MCF 10A (cell line): ENCODE measurements around the gene C5orf15. TPM values are rescaled to one million over a fixed set of nuclear protein-coding genes. Genes with fewer than 3 reads are reported as not detected.

Experiments
- BruUV-seq: library from RNA; stranded (reverse); fragments of 400-500 nt; replicated peaks from 2 replicates; lab custom pipeline; 2021; lab: Mats Ljungman, UMichigan
- CTCF ChIA-PET: fragments of 300-600 bp; sonication (Branson Sonifier 250); formaldehyde crosslinking; extraction: SDS; loops from one replicate; lab custom pipeline; 2021; ENCODE audit warnings: antibody characterized with exemption, inconsistent platforms; lab: Yijun Ruan, JAX
- POLR2A ChIA-PET: fragments of 300-600, 350-650 bp; sonication (Branson Sonifier 250); formaldehyde crosslinking; extraction: SDS; loops from one replicate; lab custom pipeline; 2020; ENCODE audit warnings: antibody characterized with exemption, inconsistent platforms; lab: Yijun Ruan, JAX
- DNase-seq: peaks from one replicate; pipeline ENCODE4 v3.0.0-alpha.2; 2018; ENCODE audit not compliant: unreplicated experiment
- H3K27ac Mint-ChIP-seq: one replicate; pipeline ENCODE4 v1.8.0; 2022; ENCODE audit warnings: mild to moderate bottlenecking, low read depth, mixed read lengths; ENCODE audit not compliant: unreplicated experiment
- H3K27me3 Mint-ChIP-seq: one replicate; pipeline ENCODE4 v1.8.0; 2022; ENCODE audit warnings: mixed read lengths; ENCODE audit not compliant: insufficient read depth, unreplicated experiment
- H3K36me3 Mint-ChIP-seq: one replicate; pipeline ENCODE4 v1.8.0; 2022; ENCODE audit warnings: mild to moderate bottlenecking, moderate library complexity, mixed read lengths; ENCODE audit not compliant: insufficient read depth, unreplicated experiment
- H3K4me1 Mint-ChIP-seq: one replicate; pipeline ENCODE4 v1.8.0; 2022; ENCODE audit warnings: mixed read lengths; ENCODE audit not compliant: insufficient read depth, unreplicated experiment
- H3K4me3 Mint-ChIP-seq: one replicate; pipeline ENCODE4 v1.8.0; 2022; ENCODE audit warnings: mild to moderate bottlenecking, moderate library complexity, mixed read lengths; ENCODE audit not compliant: unreplicated experiment
- H3K9me3 Mint-ChIP-seq: one replicate; pipeline ENCODE4 v1.8.0; 2022; ENCODE audit warnings: mixed read lengths; ENCODE audit not compliant: unreplicated experiment
- intact Hi-C: fragments of 100-400 bp; cut with micrococcal nuclease; formaldehyde crosslinking; loops from 2 replicates; pipeline ENCODE4 v1.14.1; 2022
- total RNA-seq: library from RNA; stranded (reverse); gene quantifications from 2 replicates; pipeline ENCODE4 v1.2.3, GENCODE V29; 2022
- TF ChIP-seq, protein P1 (sequence below): fragments of 200-600 bp; IDR thresholded peaks from one replicate; pipeline ENCODE4 v1.8.0; 2022; ENCODE audit warnings: antibody characterized with exemption, mild to moderate bottlenecking; ENCODE audit not compliant: unreplicated experiment

C5orf15 gene
- total RNA-seq, 1 experiment from 2014 or later: 35.1 TPM

DNA sequence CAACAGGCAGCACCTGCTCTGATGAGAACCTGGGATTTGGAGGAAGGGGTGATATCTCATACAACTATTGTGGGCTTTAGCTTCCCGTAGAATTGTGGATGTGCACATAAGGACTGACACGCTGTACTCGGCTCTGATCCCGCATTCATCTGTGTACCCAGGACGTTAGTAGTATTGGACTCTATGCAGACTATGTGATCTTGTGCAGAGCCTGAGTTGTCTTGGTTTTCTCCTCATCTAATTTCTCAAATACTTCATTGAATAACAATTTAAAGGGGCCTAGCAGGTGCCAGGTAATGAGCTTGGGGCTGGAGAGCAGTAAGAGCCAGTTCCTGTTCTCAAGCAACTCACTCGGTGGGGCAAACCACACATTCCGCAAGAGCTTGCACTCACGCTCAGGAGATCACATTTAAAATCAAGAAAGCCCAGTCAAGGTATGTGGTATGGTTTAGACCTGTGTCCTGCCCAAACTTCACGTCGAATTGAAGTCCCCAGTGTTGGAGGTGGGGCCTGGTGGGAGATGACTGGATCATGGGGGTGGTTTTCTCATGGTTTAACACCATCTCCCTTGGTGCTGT is 14.8 kb downstream of the C5orf15 start:
- intact Hi-C loops: no loop called here
- Mint-ChIP-seq H3K9me3 (no peaks in the 10 kb centered on the region), H3K27me3 (no peaks in the 10 kb centered on the region), H3K27ac (no peak overlapping the region), H3K36me3 (peaks cover 43% of the 10 kb centered on the region), H3K4me3 (no peak overlapping the region), H3K4me1 (no peaks in the 10 kb centered on the region)
- POLR2A ChIA-PET: interaction anchor here (1.6 to 2.8 kb wide), 3 partner anchors 9 to 16 kb away, joined by 5 to 11 read pairs (median 9); no protein-coding TSS in a partner anchor
- CTCF ChIA-PET: interaction anchor here (0.7 to 1.3 kb wide), 4 partner anchors 16 to 843 kb away, joined by 3 to 5 read pairs (median 4); no protein-coding TSS in a partner anchor
- TF ChIP-seq, protein P1, sequence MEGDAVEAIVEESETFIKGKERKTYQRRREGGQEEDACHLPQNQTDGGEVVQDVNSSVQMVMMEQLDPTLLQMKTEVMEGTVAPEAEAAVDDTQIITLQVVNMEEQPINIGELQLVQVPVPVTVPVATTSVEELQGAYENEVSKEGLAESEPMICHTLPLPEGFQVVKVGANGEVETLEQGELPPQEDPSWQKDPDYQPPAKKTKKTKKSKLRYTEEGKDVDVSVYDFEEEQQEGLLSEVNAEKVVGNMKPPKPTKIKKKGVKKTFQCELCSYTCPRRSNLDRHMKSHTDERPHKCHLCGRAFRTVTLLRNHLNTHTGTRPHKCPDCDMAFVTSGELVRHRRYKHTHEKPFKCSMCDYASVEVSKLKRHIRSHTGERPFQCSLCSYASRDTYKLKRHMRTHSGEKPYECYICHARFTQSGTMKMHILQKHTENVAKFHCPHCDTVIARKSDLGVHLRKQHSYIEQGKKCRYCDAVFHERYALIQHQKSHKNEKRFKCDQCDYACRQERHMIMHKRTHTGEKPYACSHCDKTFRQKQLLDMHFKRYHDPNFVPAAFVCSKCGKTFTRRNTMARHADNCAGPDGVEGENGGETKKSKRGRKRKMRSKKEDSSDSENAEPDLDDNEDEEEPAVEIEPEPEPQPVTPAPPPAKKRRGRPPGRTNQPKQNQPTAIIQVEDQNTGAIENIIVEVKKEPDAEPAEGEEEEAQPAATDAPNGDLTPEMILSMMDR: no peak
- no peak for DNase-seq
- BruUV-seq: no TSS peak

DNA sequence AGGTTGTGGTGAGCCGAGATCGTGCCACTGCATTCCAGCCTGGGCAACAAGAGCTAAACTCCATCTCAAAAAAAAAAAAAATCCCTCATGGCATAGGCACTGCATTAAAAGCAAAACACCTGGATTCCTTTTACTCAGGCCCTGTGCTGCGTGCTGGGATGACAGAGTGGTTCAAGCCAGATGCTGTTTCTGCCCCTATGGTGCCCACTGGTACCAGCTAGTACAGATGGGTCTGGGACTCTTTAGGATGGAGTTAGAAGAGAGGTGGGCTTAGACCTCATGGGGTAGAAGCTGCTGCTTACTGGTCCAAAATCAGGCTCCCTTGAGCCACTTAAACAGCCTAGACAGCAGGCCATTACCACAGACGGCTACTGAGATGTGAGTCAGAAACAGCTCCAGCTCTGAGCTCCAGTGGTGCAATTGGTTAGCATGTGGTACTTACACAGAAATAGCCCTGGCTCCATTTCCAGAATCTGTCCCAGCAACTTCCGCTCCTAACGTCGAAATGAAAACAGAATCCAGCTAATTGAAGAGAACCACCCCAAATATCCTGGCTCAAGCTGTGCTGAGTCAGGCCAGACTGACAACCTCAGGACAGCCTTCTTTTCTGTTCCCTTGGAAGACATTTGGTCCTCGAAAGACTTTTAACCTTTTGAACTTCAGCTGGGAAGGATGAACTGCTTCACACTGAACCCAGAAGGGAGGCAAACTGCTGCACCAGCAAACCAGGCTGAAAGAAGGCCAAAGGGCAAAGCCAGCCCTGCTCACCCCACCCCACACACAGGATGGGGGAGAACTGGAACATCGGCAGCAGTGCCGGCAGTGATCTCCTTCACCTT is 15.5 kb downstream of the C5orf15 start:
- TF ChIP-seq, protein P1: no peak
- Mint-ChIP-seq H3K9me3 (no peaks in the 10 kb centered on the region), H3K36me3 (peaks cover 36% of the 10 kb centered on the region), H3K4me1 (no peaks in the 10 kb centered on the region), H3K27me3 (no peaks in the 10 kb centered on the region), H3K27ac (no peak overlapping the region), H3K4me3 (no peak overlapping the region)
- DNase-seq: peak; percentile 91
- no TSS peak for BruUV-seq
- intact Hi-C loops: no loop called here
- ChIA-PET POLR2A (interaction anchor here (0.6 to 2.8 kb wide), 4 partner anchors 10 to 1380 kb away, joined by 3 to 11 read pairs (median 7); no protein-coding TSS in a partner anchor), CTCF (interaction anchor here (0.5 to 1.7 kb wide), 6 partner anchors 15 to 842 kb away, joined by 3 to 6 read pairs (median 4); no protein-coding TSS in a partner anchor)

DNA sequence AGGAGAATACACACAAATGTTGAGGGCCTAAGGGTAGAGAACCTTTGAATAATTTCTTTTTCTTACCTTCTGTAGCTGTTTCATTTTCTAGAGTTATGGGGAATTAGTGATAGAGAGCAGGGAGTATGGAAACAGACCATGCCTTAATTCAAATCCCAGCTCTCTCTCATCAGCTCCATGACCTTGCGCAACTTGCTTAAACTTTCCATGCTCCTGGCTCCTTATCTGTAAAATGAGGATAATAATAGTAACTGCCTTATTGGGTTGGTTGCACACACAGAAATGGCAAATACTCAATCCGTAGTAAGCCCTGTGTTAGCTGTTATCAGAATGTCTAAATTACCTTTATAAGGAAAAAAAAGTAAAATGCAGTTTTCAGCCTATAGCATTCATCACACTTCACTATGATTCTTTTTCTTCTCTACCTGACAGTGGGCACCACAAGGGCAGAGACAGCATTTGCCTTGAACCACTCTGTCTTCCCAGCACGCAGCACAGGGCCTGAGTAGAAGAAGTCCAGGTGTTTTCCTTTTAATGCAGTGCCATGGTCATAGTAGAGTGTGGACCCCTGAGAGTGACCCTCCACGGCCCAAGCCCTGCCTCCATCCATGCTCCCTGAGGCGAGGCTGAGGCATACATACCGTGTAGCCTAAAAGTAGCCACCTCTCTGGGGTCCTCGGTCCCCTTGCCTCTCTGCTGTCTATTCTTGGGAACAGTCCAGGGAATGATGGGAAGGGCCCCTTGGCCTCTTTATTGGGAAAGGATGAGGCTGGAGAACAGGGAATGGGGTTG is 17.4 kb downstream of the C5orf15 start:
- ChIA-PET POLR2A (interaction anchor here (0.7 kb wide), 1 partner anchor 52 kb away, joined by 3 read pairs; no protein-coding TSS in a partner anchor), CTCF (interaction anchor here (0.6 to 1.3 kb wide), 4 partner anchors 49 to 528 kb away, joined by 3 to 5 read pairs (median 4); no protein-coding TSS in a partner anchor)
- intact Hi-C loops: no loop called here
- Mint-ChIP-seq H3K36me3 (peaks cover 17% of the 10 kb centered on the region), H3K27ac (no peak overlapping the region), H3K9me3 (no peaks in the 10 kb centered on the region), H3K4me3 (no peak overlapping the region), H3K4me1 (no peaks in the 10 kb centered on the region), H3K27me3 (no peaks in the 10 kb centered on the region)
- DNase-seq: no peak
- BruUV-seq: no TSS peak
- TF ChIP-seq, protein P1: no peak
